Panc1 (cell line): ENCODE measurements around the gene CDHR5.

Source experiments
- TCF7L2 ChIP-seq: IDR thresholded peaks from 2 replicates; pipeline ENCODE4 v1.6.1; 2011; ENCODE audit warnings: mild to moderate bottlenecking, low read depth, low read length, inconsistent platforms
- TF ChIP-seq, protein P1 (sequence below): fragments of 450-650 bp; IDR thresholded peaks from 2 replicates; pipeline ENCODE4 v1.5.1; 2017; ENCODE audit warnings: mild to moderate bottlenecking

GRCh38 chr11:645536-645935 is 20.8 kb upstream of the CDHR5 start:
- TF ChIP-seq, protein P1, sequence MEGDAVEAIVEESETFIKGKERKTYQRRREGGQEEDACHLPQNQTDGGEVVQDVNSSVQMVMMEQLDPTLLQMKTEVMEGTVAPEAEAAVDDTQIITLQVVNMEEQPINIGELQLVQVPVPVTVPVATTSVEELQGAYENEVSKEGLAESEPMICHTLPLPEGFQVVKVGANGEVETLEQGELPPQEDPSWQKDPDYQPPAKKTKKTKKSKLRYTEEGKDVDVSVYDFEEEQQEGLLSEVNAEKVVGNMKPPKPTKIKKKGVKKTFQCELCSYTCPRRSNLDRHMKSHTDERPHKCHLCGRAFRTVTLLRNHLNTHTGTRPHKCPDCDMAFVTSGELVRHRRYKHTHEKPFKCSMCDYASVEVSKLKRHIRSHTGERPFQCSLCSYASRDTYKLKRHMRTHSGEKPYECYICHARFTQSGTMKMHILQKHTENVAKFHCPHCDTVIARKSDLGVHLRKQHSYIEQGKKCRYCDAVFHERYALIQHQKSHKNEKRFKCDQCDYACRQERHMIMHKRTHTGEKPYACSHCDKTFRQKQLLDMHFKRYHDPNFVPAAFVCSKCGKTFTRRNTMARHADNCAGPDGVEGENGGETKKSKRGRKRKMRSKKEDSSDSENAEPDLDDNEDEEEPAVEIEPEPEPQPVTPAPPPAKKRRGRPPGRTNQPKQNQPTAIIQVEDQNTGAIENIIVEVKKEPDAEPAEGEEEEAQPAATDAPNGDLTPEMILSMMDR: no peak
- no peak for TF ChIP-seq TCF7L2
